HTERT RPE-1 (cell line): Measurements from ENCODE around the gene PDE2A.
"Not testable (repeated sequence)": the region's sequence is repeated elsewhere in the genome, so short reads cannot be mapped to it uniquely, and the experiment has no call there.

Source experiments
- in situ Hi-C: fragments of 300-500 bp; cut with MboI; formaldehyde crosslinking; loops from 4 replicates; pipeline ENCODE4 v1.14.3; 2020; ENCODE audit warnings: low sequenced_read_pairs

PDE2A gene

GRCh38 chr11:72560864-72561263 is 113.4 kb downstream of the PDE2A start:
- in situ Hi-C loops, result not testable (repeated sequence)

- in situ Hi-C loops, result no loop called here
Measured at GRCh38 chr11:72556433-72556832, 117.8 kb downstream of the PDE2A start.

- in situ Hi-C loops, result not testable (repeated sequence)
Measured at GRCh38 chr11:72555014-72555522, 119.2 kb downstream of the PDE2A start.

GRCh38 chr11:72553706-72554105 is 120.5 kb downstream of the PDE2A start:
- in situ Hi-C loops, result no loop called here

DNA sequence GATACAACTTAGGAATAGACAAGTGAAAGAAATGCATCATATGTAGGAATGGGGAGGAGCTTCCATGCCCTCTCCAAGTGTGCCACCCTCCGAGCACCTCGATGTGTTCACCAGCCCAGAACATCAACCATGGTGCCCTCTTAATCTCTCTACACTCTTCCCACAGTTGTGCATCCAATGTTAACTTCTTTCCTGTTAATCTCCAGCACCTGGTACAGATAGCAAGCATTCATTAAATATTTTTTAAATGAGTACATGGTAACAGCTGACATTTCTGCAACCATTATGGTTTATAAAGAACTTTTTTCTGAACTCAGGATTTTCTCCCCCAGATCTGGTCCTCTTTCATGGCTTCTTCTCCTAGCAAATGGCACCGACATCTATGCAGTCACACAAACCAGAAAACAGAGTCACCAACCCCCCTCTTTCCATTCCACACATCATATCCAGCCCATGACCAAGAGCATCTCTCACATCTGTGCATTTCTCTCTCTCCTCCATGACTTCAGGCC is 121.8 kb downstream of the PDE2A start:
- in situ Hi-C loops, result no loop called here

GRCh38 chr11:72551571-72551970 is 122.7 kb downstream of the PDE2A start:
- in situ Hi-C loops, result no loop called here

DNA sequence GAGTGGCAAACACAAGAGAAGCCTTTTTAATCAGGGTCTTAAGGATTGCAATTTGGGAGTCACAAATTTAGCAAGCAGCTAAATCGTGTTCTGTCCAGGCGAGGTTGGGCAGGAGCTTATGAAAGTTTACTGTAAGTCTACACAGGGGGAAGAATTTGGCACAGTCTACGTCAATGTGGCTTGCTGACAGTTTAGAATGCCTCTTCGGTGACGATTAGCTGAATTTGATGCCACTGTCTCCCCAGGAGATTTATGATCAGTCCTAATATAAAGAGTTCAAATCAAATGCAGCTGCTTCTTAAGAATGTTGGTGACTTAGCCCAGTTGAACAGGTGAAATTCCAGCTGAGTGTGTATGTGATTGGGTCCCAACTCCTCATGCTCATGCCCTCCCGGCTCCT is 125.8 kb downstream of the PDE2A start:
- in situ Hi-C loops, result no loop called here

DNA sequence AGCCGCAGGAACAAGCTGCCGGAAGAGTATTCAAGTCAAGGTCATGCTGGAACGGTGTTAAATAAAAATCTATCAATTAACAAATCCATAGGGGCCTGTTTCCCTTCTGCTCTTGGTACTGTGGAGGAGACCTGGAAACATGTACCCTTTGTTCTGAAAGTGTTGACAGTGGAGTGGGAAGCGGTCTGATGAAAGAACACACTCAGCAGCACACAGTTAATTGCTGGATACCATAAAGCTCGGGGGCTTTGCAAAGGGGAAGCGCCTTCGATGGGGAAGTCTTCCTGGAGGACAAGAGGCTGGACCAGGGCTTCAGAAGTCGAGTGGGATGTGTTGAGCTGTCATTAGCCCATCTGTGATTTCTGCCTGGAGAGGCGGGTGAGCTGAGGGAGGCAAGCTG is 127.4 kb downstream of the PDE2A start:
- in situ Hi-C loops, result no loop called here

DNA sequence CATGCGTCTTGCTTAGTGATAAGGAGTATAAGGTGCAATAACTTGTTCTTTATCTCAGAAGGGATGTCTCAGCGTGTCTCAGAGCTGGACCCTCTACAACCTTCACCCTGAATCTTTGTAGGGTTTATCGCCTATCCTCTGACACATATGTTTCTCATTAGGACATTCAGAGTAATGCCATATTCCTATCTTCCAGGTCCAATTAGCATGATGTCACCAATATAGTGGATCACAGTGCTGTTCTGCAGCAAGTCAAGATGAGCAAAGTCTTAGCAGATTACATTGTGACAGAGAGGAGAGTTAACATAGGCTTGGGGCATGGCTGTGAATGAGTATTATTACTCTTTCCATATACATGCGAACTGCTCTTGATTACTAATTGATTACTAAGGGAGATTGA is 129.6 kb downstream of the PDE2A start:
- in situ Hi-C loops, result no loop called here

- in situ Hi-C loops, result no loop called here
Measured at GRCh38 chr11:72543849-72544542, 130.2 kb downstream of the PDE2A start.

- in situ Hi-C loops, result no loop called here
Measured at GRCh38 chr11:72541257-72541974, 132.8 kb downstream of the PDE2A start.

GRCh38 chr11:72537051-72537450 is 137.2 kb downstream of the PDE2A start:
- in situ Hi-C loops, result no loop called here

DNA sequence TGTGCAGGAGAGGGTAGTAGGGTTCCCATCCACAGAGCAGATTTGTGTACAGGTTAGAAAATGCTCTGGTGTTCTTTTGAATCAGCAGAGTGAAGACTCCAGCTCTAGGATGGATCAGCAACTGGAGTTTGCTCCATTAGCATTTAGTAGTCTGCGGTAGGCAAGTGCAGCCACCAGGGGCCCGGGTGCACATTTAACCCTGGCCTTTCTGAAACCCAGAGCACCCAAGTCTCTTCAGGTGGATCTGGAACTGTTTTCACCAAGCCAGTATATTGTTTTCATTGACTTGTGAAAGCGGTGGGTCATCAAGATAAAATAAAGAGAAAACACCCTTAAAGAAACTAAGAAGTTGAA is 139.1 kb downstream of the PDE2A start:
- in situ Hi-C loops, result no loop called here

- in situ Hi-C loops, result no loop called here
Measured at GRCh38 chr11:72534371-72535193, 139.6 kb downstream of the PDE2A start.

DNA sequence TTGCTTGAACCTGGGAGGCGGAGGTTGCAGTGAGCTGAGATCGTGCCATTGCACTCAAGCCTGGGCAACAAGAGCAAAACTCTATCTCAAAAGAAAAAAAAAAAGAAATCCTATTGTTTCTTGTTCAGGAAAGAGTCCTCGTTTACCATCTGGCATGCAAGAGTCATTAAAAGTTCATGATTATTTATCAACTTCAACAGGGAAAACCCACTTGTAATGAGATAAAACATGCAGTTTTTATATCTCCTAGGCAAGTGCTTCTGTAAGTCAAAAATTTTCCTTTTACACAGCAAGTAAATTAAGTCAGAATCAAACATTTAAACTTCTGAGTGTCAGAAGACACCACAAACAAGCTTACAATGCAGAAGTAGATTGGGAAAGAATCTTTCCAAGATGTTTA is 145.2 kb downstream of the PDE2A start:
- in situ Hi-C loops, result no loop called here

DNA sequence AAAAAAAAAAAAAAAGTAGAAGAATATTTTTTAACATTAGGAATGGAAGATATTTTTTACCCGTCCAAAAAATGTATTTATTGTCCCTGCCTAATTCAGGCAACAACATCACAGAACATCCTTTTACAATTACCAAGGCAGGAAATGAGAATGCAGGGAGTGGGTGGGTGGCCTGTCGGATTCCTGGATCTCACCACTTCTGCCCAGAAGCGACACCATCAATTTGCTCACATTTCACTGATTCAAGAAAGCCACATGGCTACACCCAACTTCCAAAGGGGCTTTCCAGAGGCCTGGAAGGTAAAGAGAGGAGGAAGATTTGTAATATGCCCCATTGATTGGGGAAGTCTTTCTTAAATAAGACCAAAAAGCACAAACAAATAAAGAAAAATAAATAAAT is 146.1 kb downstream of the PDE2A start:
- in situ Hi-C loops, result no loop called here
